ENCODE results near the gene COX7A2L.
"Not testable (repeated sequence)": the region's sequence is repeated elsewhere in the genome, so short reads cannot be mapped to it uniquely, and the experiment has no call there.

COX7A2L gene

GRCh38 chr2:42401773-42402172, 40.8 kb upstream of the COX7A2L start:
- Histone ChIP-seq H3K9ac (ENCODE audit: low read depth, low read length, poor library complexity) (no peak overlapping the region), H2BK15ac (ENCODE audit: low read length) (no peak overlapping the region), H3K27me3 (ENCODE audit: control insufficient read depth in 3 of 3, insufficient read depth in 3 of 3, low read depth in 1 of 3, low read length in 3 of 3) (no peaks in the 10 kb centered on the region), H2BK12ac (ENCODE audit: low read length) (no peak overlapping the region), H3K36me3 (replicated peaks in 1 of 2; ENCODE audit: control insufficient read depth in 2 of 2, insufficient read depth in 2 of 2, low read length in 2 of 2) (no peaks in the 10 kb centered on the region), H4K8ac (ENCODE audit: low read depth, low read length) (no peak overlapping the region), H2AK5ac (ENCODE audit: low read depth, low read length) (no peak overlapping the region), H3K27ac (replicated peaks; ENCODE audit: low read length) (no peak overlapping the region), H3K9me3 (replicated peaks in 1 of 2; ENCODE audit: control insufficient read depth in 2 of 2, insufficient read depth in 1 of 2, low read depth in 1 of 2, low read length in 2 of 2) (no peaks in the 10 kb centered on the region), H3K23ac (ENCODE audit: low read depth, low read length, poor library complexity) (no peak overlapping the region), H3K18ac (ENCODE audit: low read length) (no peak overlapping the region), H3K14ac (ENCODE audit: low read length) (no peak overlapping the region), H3K4me1 (ENCODE audit: control insufficient read depth in 2 of 2, insufficient read depth in 1 of 2, low read depth in 1 of 2, low read length in 2 of 2) (no peaks in the 10 kb centered on the region), H3K79me1 (ENCODE audit: low read depth, low read length) (no peaks in the 10 kb centered on the region), H3K4me2 (ENCODE audit: insufficient read depth, low read length, poor library complexity, severe bottlenecking) (no peak overlapping the region), H3K4ac (ENCODE audit: low read length) (no peak overlapping the region), H4K91ac (ENCODE audit: low read depth, low read length, poor library complexity) (no peak overlapping the region), H2BK5ac (ENCODE audit: low read length) (no peak overlapping the region), H2AFZ (ENCODE audit: low read length) (no peak overlapping the region), H2BK120ac (ENCODE audit: low read depth, low read length) (no peak overlapping the region), H3K4me3 (ENCODE audit: low read length in 2 of 2) (no peak overlapping the region)
- no peak for DNase-seq (ENCODE audit: low spot score)
- WGBS, 2 donors (ENCODE audit: extremely low coverage in 2 of 2, insufficient read length in 2 of 2, insufficient replicate concordance in 1 of 2) = no CpG with 5 or more reads among the region's 6 CpGs

- not testable (repeated sequence) for H3K27me3 ChIP-seq (ENCODE audit: control insufficient read depth in 3 of 3, insufficient read depth in 3 of 3, low read depth in 1 of 3, low read length in 3 of 3); H2AFZ ChIP-seq (ENCODE audit: low read length); H3K4me2 ChIP-seq (ENCODE audit: insufficient read depth, low read length, poor library complexity, severe bottlenecking); H2BK5ac ChIP-seq (ENCODE audit: low read length); H4K8ac ChIP-seq (ENCODE audit: low read depth, low read length); H2BK15ac ChIP-seq (ENCODE audit: low read length); H2BK12ac ChIP-seq (ENCODE audit: low read length); H4K91ac ChIP-seq (ENCODE audit: low read depth, low read length, poor library complexity); H3K18ac ChIP-seq (ENCODE audit: low read length); H3K4me1 ChIP-seq (ENCODE audit: control insufficient read depth in 2 of 2, insufficient read depth in 1 of 2, low read depth in 1 of 2, low read length in 2 of 2); H3K27ac ChIP-seq (replicated peaks; ENCODE audit: low read length); H3K4ac ChIP-seq (ENCODE audit: low read length); H3K4me3 ChIP-seq (ENCODE audit: low read length in 2 of 2); H3K36me3 ChIP-seq (replicated peaks in 1 of 2; ENCODE audit: control insufficient read depth in 2 of 2, insufficient read depth in 2 of 2, low read length in 2 of 2); H3K23ac ChIP-seq (ENCODE audit: low read depth, low read length, poor library complexity); DNase-seq (ENCODE audit: low spot score); H3K79me1 ChIP-seq (ENCODE audit: low read depth, low read length); H3K14ac ChIP-seq (ENCODE audit: low read length); H3K9ac ChIP-seq (ENCODE audit: low read depth, low read length, poor library complexity); H3K9me3 ChIP-seq (replicated peaks in 1 of 2; ENCODE audit: control insufficient read depth in 2 of 2, insufficient read depth in 1 of 2, low read depth in 1 of 2, low read length in 2 of 2); H2AK5ac ChIP-seq (ENCODE audit: low read depth, low read length); H2BK120ac ChIP-seq (ENCODE audit: low read depth, low read length)
- WGBS, 2 donors (ENCODE audit: extremely low coverage in 2 of 2, insufficient read length in 2 of 2, insufficient replicate concordance in 1 of 2) = no CpG with 5 or more reads among the region's 11 CpGs
Observed at GRCh38 chr2:42398052-42398451, 37.0 kb upstream of the COX7A2L start.

- H2BK12ac ChIP-seq (ENCODE audit: low read length); H2BK15ac ChIP-seq (ENCODE audit: low read length); H4K91ac ChIP-seq (ENCODE audit: low read depth, low read length, poor library complexity); H3K79me1 ChIP-seq (ENCODE audit: low read depth, low read length); H3K9ac ChIP-seq (ENCODE audit: low read depth, low read length, poor library complexity); H2BK120ac ChIP-seq (ENCODE audit: low read depth, low read length); H3K9me3 ChIP-seq (replicated peaks in 1 of 2; ENCODE audit: control insufficient read depth in 2 of 2, insufficient read depth in 1 of 2, low read depth in 1 of 2, low read length in 2 of 2); H3K36me3 ChIP-seq (replicated peaks in 1 of 2; ENCODE audit: control insufficient read depth in 2 of 2, insufficient read depth in 2 of 2, low read length in 2 of 2); H3K23ac ChIP-seq (ENCODE audit: low read depth, low read length, poor library complexity); H3K4me1 ChIP-seq (ENCODE audit: control insufficient read depth in 2 of 2, insufficient read depth in 1 of 2, low read depth in 1 of 2, low read length in 2 of 2); H3K27ac ChIP-seq (replicated peaks; ENCODE audit: low read length); H2AFZ ChIP-seq (ENCODE audit: low read length); H2BK5ac ChIP-seq (ENCODE audit: low read length); H3K4me2 ChIP-seq (ENCODE audit: insufficient read depth, low read length, poor library complexity, severe bottlenecking); H3K4me3 ChIP-seq (ENCODE audit: low read length in 2 of 2); H3K14ac ChIP-seq (ENCODE audit: low read length); H3K27me3 ChIP-seq (ENCODE audit: control insufficient read depth in 3 of 3, insufficient read depth in 3 of 3, low read depth in 1 of 3, low read length in 3 of 3); H3K4ac ChIP-seq (ENCODE audit: low read length); H3K18ac ChIP-seq (ENCODE audit: low read length); DNase-seq (ENCODE audit: low spot score); H2AK5ac ChIP-seq (ENCODE audit: low read depth, low read length); H4K8ac ChIP-seq (ENCODE audit: low read depth, low read length): not testable (repeated sequence)
- WGBS, 2 donors (ENCODE audit: extremely low coverage in 2 of 2, insufficient read length in 2 of 2, insufficient replicate concordance in 1 of 2) = no CpG with 5 or more reads among the region's 3 CpGs
Observed at GRCh38 chr2:42393320-42393719, 32.3 kb upstream of the COX7A2L start.

- Histone ChIP-seq H4K8ac (ENCODE audit: low read depth, low read length) (no peak overlapping the region), H3K4ac (ENCODE audit: low read length) (no peak overlapping the region), H3K4me3 (ENCODE audit: low read length in 2 of 2) (no peak overlapping the region), H3K36me3 (replicated peaks in 1 of 2; ENCODE audit: control insufficient read depth in 2 of 2, insufficient read depth in 2 of 2, low read length in 2 of 2) (no peaks in the 10 kb centered on the region), H3K4me1 (ENCODE audit: control insufficient read depth in 2 of 2, insufficient read depth in 1 of 2, low read depth in 1 of 2, low read length in 2 of 2) (no peaks in the 10 kb centered on the region), H3K9ac (ENCODE audit: low read depth, low read length, poor library complexity) (no peak overlapping the region), H3K4me2 (ENCODE audit: insufficient read depth, low read length, poor library complexity, severe bottlenecking) (no peak overlapping the region), H3K9me3 (replicated peaks in 1 of 2; ENCODE audit: control insufficient read depth in 2 of 2, insufficient read depth in 1 of 2, low read depth in 1 of 2, low read length in 2 of 2) (no peaks in the 10 kb centered on the region), H2BK5ac (ENCODE audit: low read length) (no peak overlapping the region), H2BK120ac (ENCODE audit: low read depth, low read length) (no peak overlapping the region), H3K23ac (ENCODE audit: low read depth, low read length, poor library complexity) (no peak overlapping the region), H3K27me3 (ENCODE audit: control insufficient read depth in 3 of 3, insufficient read depth in 3 of 3, low read depth in 1 of 3, low read length in 3 of 3) (no peaks in the 10 kb centered on the region), H3K27ac (replicated peaks; ENCODE audit: low read length) (no peak overlapping the region), H4K91ac (ENCODE audit: low read depth, low read length, poor library complexity) (no peak overlapping the region), H2BK12ac (ENCODE audit: low read length) (no peak overlapping the region), H3K79me1 (ENCODE audit: low read depth, low read length) (no peaks in the 10 kb centered on the region), H2AFZ (ENCODE audit: low read length) (no peak overlapping the region), H3K18ac (ENCODE audit: low read length) (no peak overlapping the region), H2AK5ac (ENCODE audit: low read depth, low read length) (no peak overlapping the region), H3K14ac (ENCODE audit: low read length) (no peak overlapping the region), H2BK15ac (ENCODE audit: low read length) (no peak overlapping the region)
- WGBS, 2 donors (ENCODE audit: extremely low coverage in 2 of 2, insufficient read length in 2 of 2, insufficient replicate concordance in 1 of 2) = no CpG with 5 or more reads among the region's 1 CpG
- DNase-seq (ENCODE audit: low spot score) = no peak
Observed at GRCh38 chr2:42392191-42392590, 31.2 kb upstream of the COX7A2L start.

Data from neuronal stem cell (in vitro differentiated cells).